Right renal pelvis (tissue), 4 donors: Measurements from ENCODE around the gene FAM241B. TPM values are rescaled to one million over a fixed set of nuclear protein-coding genes. Genes with fewer than 3 reads are reported as not detected.

Source experiments
- DNase-seq, 4 donors: peaks; one replicate each; pipeline ENCODE4 v3.0.0-alpha.2; 2013; ENCODE audit warnings: low read depth in 4 of 4, low spot score in 3 of 4, missing footprints in 1 of 4
- polyA plus RNA-seq, 4 donors: library from polyadenylated mRNA; unstranded; fragments of 120-200 nt; gene quantifications; one replicate each; pipeline ENCODE4 v1.2.1, GENCODE V29; 2013; ENCODE audit not compliant: insufficient read length in 4 of 4

The FAM241B gene
- polyA plus RNA-seq, 4 donors, result 7.7 to 11.6 (median 9.6) TPM

DNA sequence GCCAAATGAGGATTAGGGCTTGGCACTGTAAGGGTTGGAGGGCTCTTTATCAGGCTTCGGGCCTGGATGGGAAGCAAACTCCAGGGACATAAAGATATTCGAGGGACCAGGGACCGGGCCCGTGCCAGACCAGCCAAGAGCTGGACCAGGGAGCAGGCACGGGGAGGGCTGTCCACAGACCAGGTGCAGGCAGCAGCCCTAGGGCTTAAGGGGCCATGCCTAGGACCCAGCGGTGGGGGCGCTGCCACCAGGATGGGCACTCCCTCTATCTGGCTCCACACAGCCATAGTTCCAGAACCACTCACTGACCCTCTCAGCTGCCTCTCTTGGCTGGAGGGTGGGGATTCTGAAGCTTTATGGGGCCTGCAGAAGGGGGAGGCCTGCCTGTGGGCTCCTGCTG, 32.9 kb downstream of the FAM241B start:
- no peak for DNase-seq

DNA sequence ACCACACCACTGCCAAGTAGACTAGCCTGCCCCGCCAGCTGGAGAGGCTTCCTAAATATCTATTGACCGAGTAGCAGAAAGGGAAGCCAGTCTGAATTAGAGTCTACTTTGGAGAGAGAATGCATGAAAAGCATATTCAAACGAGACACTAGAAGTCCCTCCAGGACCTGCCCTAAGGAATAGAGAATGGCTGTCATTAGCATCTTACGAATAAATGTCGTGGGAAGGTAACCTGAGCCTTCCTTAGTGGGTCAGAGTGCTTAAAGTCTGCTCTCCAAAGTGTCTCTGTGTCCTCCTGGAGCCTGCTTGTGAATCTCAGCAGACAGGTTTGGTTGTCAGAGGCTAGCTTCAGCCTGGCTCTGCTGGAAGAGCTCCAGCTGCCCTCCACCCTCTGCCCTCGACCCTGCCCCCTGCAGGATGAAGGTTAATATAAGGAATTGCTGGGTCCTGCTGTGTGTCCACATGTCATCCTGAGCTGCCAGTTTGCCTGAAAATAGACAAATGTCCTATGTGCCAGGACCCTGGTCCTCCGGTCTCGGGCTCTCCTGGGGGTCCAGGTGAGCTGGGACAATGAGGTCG, 33.4 kb downstream of the FAM241B start:
- no peak for DNase-seq

GRCh38 chr10:69665474-69666320, 35.6 kb downstream of the FAM241B start:
- DNase-seq, result no peak

DNA sequence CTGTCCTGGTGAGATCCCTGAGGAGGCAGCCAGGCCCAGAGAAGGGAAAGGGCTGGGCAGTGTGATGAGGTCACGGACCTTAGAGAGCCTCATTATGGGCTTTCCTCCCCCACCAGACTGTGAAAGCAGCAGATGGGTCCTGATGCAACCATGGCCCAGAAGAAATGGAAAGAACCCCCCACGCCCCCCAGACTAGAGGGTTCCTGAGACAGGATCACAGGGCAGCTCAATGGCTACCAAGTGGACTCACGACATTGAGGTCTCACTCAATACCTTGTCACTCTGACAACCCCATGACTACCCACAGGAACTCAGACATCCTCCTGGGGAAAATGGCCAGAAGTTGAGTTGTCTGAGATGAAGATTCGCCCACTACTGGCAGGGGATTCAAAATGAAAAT, 36.7 kb downstream of the FAM241B start:
- no peak for DNase-seq

DNA sequence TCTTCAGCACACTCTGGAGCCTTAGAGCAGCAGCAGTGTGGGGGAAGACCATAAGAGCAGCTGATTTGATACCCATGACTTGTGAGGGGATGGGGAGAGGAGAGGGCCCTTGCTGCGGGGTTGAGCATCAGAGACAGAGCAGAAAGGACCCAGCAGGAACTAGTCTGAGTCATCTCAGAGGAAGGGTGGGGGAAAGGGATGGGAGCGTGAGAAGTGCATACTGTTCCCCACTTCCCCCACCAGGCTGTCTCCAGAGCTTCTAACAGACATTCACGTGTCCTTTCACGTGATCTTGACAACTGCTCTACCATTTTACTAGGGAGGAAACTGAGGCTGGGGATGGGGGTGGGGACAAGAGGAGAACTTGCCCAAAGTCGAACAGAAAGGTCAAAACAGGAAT, 38.7 kb downstream of the FAM241B start:
- no peak for DNase-seq

- no peak for DNase-seq
These were observed 39.4 kb downstream of the FAM241B start for GRCh38 chr10:69669409-69669808.

GRCh38 chr10:69673521-69673920, 43.5 kb downstream of the FAM241B start:
- no peak for DNase-seq

DNA sequence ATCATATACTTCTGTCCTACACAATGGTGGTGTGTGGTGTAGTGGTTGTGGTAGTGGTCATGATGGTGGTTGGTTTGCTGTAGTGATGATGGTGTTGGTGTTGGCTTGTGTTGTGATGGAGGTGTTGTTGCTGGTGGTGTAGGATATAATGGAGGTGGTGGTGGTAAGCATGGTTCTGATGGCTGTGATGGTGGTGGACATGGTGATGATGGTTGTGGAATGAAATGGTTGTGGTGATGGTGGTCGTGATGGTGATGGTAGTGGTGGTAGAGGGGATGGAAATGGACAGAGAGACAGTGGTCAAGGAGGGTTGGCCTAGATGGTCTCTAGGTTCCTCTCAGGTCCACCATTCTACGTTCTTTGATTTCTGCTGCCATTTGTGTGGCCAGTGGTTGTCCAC, 44.7 kb downstream of the FAM241B start:
- DNase-seq, result no peak

DNA sequence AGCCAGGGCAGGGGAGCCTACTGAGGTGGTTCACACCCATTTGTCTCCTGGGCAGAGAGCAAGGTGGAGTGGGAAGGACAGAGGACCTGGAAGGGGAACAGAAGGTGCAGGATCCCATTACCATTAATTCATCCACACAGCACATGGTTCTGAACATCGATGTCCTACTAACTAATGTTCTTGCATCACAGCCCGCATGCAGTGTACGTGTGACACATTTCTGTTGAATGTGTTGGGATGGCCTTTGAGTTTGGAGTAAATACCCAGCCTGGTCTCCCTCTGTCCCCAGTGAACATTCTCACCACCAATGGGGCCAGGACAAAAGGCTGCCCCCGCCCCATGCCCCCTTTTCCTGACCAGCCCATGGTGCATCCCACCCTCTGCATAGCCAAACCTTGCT, 46.3 kb downstream of the FAM241B start:
- DNase-seq, result no peak

- no peak for DNase-seq
These were observed 48.1 kb downstream of the FAM241B start for GRCh38 chr10:69677985-69678654.

GRCh38 chr10:69679736-69680135, 49.7 kb downstream of the FAM241B start:
- no peak for DNase-seq

- no peak for DNase-seq
These were observed 50.6 kb downstream of the FAM241B start for GRCh38 chr10:69680610-69681009.

DNA sequence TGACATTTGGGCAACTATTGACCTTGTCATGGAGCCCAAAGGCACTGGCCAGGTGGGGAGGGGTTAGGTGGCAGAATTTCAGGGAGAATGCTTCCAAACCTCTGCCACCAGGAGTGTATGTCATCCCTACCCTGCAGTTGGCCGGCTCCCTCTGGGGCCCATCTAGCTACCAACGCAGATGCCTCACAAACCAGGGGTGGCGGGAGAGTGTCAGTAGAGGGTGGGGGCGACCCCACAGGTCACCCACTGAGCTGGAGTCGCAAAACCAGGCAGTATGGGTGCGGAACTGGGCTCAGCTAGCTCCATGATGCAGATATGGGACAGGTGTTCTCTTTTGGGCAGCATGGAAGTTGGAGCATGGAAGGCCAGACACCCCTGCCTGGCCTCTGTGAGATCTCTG, 51.4 kb downstream of the FAM241B start:
- DNase-seq, result no peak

DNA sequence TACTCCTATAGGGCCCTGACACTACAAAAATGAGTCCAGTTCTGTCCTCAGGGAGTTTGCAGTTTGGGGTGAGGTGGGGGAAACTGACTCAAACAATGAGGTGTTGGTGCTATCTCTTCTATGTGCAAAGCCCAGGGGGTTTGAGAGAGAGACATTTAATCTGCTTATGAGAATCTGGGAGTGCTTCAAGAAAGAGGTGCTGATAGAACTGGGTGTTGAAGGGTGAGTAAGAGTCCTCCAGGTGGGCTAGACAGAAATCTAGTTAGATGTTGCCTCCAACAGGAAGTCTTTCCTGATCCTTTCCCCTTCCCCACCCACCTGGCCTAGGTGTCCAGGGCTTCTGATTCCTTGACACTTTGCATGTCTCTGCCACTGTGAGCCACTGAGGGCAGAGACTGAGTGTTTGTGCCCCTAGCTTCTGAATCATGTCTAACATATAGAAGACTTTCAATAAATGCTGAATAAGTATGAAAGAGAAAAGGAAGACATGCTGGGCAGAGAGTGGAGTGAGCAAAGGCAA, 53.0 kb downstream of the FAM241B start:
- no peak for DNase-seq

Other genes starting within 250 kb of the FAM241B start
- gene TACR2, start 213.3 kb upstream of the FAM241B start, polyA plus RNA-seq, result under 1 TPM; 0.17 to 0.39 (median 0.28) TPM
- 10 to 100 TPM; 58.2 to 77.6 (median 66.0) TPM for gene TSPAN15, start 178.8 kb upstream of the FAM241B start, polyA plus RNA-seq
- not detected for gene NEUROG3, start 56.8 kb upstream of the FAM241B start, polyA plus RNA-seq
- 10 to 100 TPM; 19.5 to 24.8 (median 24.3) TPM for gene COL13A1, start 171.7 kb downstream of the FAM241B start, polyA plus RNA-seq